Measurements from ENCODE around the gene GNG14. TPM values are rescaled to one million over a fixed set of nuclear protein-coding genes. Genes with fewer than 3 reads are reported as not detected.
"Not testable (repeated sequence)": the region's sequence is repeated elsewhere in the genome, so short reads cannot be mapped to it uniquely, and the experiment has no call there.

Gene GNG14
- total and polyA plus RNA-seq, 8 donors, result not detected

DNA sequence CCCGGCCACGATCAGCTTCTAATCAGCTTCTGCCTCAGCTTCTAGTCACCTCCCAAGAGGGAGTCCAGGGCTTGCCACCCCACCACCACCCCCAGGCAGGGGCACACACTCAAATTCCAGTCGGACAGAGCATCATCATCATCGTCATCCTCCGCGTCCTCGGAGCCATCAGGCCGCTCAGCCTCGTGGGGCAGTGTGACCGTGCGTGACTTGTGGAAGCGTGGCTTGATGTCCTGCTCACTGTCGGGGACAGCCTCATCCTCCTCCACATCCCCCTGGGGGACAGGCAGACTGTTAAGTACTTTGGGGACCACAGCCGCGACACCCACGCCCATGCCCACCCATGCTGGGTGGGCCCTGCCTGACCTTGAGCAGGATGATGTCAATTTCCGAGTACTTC lies 23.4 kb downstream of the GNG14 start:
- Histone ChIP-seq H3K27ac (no peak overlapping the region), H3K27me3 (no peaks in the 10 kb centered on the region), H3K9me3 (no peaks in the 10 kb centered on the region), H3K4me1 (no peaks in the 10 kb centered on the region), H3K36me3 (peaks cover 0 to 47% (median 41%) of the 10 kb centered on the region in 3 donors), H3K4me3 (no peak overlapping the region)
- TF ChIP-seq, protein P1, sequence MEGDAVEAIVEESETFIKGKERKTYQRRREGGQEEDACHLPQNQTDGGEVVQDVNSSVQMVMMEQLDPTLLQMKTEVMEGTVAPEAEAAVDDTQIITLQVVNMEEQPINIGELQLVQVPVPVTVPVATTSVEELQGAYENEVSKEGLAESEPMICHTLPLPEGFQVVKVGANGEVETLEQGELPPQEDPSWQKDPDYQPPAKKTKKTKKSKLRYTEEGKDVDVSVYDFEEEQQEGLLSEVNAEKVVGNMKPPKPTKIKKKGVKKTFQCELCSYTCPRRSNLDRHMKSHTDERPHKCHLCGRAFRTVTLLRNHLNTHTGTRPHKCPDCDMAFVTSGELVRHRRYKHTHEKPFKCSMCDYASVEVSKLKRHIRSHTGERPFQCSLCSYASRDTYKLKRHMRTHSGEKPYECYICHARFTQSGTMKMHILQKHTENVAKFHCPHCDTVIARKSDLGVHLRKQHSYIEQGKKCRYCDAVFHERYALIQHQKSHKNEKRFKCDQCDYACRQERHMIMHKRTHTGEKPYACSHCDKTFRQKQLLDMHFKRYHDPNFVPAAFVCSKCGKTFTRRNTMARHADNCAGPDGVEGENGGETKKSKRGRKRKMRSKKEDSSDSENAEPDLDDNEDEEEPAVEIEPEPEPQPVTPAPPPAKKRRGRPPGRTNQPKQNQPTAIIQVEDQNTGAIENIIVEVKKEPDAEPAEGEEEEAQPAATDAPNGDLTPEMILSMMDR (IDR thresholded peaks at IDR 0.05), result no peak
- ATAC-seq (no peak), FAIRE-seq (no peak), DNase-seq (no peak)
- WGBS, 2 donors, result 91 to 93% methylated on average over 17 of the region's 17 CpGs
- intact Hi-C loops (cut with DNase I), result loop anchor here in 1 of 3 donors (10.0 kb wide), 1 partner anchor 134 kb away; no protein-coding TSS in a partner anchor

DNA sequence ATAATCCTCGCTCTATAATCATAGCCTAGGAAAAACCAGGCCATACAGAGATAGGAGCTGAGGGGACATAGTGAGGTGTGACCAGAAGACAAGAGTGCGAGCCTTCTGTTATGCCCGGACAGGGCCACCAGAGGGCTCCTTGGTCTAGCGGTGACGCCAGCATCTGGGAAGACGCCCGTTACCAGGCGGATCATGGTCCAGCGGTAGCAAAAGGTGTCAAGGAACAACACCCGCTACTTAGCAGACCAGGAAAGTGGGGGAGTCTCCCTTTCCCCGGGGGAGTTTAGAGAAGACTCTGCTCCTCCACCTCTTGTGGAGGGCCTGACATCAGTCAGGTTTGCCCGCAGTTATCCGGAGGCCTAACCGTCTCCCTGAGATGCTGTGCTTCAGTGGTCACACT lies 24.3 kb downstream of the GNG14 start:
- intact Hi-C loops (cut with DNase I), result loop anchor here in 1 of 3 donors (10.0 kb wide), 1 partner anchor 133 kb away; no protein-coding TSS in a partner anchor
- not testable (repeated sequence) for H3K27ac ChIP-seq, H3K27me3 ChIP-seq, FAIRE-seq, H3K4me1 ChIP-seq, H3K4me3 ChIP-seq, H3K9me3 ChIP-seq, ATAC-seq
- DNase-seq, result peak in 1 of 6 donors; percentile 55
- TF ChIP-seq, protein P1 (IDR thresholded peaks at IDR 0.05), result peak in 2 of 4 donors; percentile 6 to 12
- WGBS, 2 donors, result 46 to 54% methylated on average over 10 to 12 of the region's 14 CpGs
- peaks cover 0 to 38% (median 34%) of the 10 kb centered on the region in 3 donors for H3K36me3 ChIP-seq

DNA sequence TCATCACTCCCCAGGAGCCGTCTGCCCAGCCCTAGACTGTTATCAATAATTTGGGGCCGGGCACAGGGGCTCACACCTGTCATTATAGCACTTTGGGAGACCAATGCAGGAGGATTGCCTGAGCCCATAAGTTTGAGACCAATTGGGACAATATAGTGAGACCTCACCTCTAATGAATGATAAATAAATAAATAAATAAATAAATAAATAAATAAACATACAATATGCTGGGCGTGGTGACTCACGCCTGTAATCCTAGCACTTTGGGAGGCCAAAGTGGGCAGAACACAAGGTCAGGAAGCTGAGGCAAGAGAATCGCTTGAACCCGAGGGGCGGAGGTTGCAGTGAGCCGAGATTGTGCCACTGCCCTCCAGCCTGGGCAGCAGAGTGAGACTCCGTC lies 25.5 kb downstream of the GNG14 start:
- not testable (repeated sequence) for H3K9me3 ChIP-seq, H3K4me3 ChIP-seq, DNase-seq, FAIRE-seq, ATAC-seq, H3K4me1 ChIP-seq, H3K27ac ChIP-seq, H3K27me3 ChIP-seq
- intact Hi-C loops (cut with DNase I), result loop anchor here in 1 of 3 donors (10.0 kb wide), 1 partner anchor 131 kb away; no protein-coding TSS in a partner anchor
- peaks cover 0 to 38% (median 34%) of the 10 kb centered on the region in 3 donors for H3K36me3 ChIP-seq
- WGBS, 2 donors, result 92 to 98% methylated on average over 9 of the region's 9 CpGs

DNA sequence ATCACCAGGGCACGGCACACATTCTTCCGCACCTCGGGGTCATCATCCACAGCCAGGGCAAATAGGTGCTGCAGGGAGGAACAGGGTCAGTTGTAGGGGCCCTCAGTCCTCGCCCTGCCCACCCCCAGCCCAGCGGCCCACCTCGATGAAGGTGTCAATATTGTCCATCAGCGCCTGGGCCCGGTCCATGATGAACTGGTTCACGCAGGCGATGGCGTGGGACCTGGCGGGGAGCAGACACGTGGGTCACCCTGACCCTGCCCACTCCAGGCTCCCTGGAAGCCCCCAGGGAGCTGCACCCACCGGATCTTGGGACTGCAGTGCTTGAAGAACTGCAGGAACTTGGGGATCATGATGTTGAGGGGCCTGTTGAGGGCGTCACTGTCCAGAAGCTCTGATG lies 27.3 kb downstream of the GNG14 start:
- intact Hi-C loops (cut with DNase I), result loop anchor here in 1 of 3 donors (10.0 kb wide), 1 partner anchor 130 kb away; no protein-coding TSS in a partner anchor
- H3K36me3 ChIP-seq, result peaks cover 0 to 38% (median 34%) of the 10 kb centered on the region in 3 donors
- no peak for FAIRE-seq

DNA sequence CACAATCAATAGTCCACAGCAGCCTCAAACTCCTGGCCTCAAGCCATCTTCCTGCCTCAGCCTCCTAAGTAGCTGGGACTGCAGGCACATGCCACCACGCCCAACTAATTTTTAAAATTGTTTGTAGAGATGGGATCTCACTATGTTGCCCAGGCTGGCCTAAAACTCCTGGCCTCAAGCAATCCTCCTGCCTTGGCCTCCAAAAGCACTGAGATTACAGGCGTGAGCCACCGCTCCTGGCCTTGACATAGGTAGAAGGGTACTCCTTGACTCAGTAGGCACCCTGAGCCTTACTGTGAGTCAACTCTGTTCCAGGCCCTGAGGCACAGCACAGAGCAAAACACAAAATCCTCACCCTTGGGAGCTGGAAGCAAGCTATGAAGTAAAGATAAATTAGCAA lies 28.1 kb downstream of the GNG14 start:
- H3K4me1 ChIP-seq, result peaks cover 0 to 8% (median 7%) of the 10 kb centered on the region in 3 donors
- no peak for DNase-seq
- H3K9me3 ChIP-seq, result no peaks in the 10 kb centered on the region
- H3K4me3 ChIP-seq, result no peak overlapping the region
- 93 to 96% methylated on average over 3 of the region's 3 CpGs for WGBS, 2 donors
- TF ChIP-seq, protein P1 (IDR thresholded peaks at IDR 0.05), result no peak
- H3K36me3 ChIP-seq, result peaks cover 0 to 29% (median 27%) of the 10 kb centered on the region in 3 donors
- H3K27me3 ChIP-seq, result no peaks in the 10 kb centered on the region
- no peak overlapping the region for H3K27ac ChIP-seq
- intact Hi-C loops (cut with DNase I), result loop anchor here in 1 of 3 donors (10.0 kb wide), 1 partner anchor 129 kb away; no protein-coding TSS in a partner anchor
- ATAC-seq, result no peak
- FAIRE-seq, result no peak

More for the DNA sequence above, 27.3 kb downstream of the GNG14 start:
- 92 to 94% methylated on average over 15 of the region's 15 CpGs for WGBS, 2 donors
- DNase-seq (no peak), ATAC-seq (no peak)
- Histone ChIP-seq H3K9me3 (no peaks in the 10 kb centered on the region), H3K4me1 (no peaks in the 10 kb centered on the region), H3K27ac (no peak overlapping the region), H3K27me3 (no peaks in the 10 kb centered on the region), H3K4me3 (no peak overlapping the region)
- TF ChIP-seq, protein P1 (IDR thresholded peaks at IDR 0.05), result no peak

Data from pancreas (tissue), 10 donors.